ENCODE data around the gene RAB3IL1. TPM values are rescaled to one million over a fixed set of nuclear protein-coding genes. Genes with fewer than 3 reads are reported as not detected.

Gene RAB3IL1
- total RNA-seq, 1 experiment from 2014 or later = 18.1 TPM

GRCh38 chr11:61892085-61892370 lies 25.3 kb downstream of the RAB3IL1 start:
- TF ChIP-seq ZFX (IDR thresholded peaks at IDR 0.05) = no peak
- TF ChIP-seq CTCF (IDR thresholded peaks at IDR 0.05 in 2 of 3, conservative IDR thresholded peaks at IDR 0.05 in 1 of 3; ENCODE audit: borderline replicate concordance in 1 of 3, insufficient read depth in 1 of 3, low read depth in 2 of 3, low read length in 2 of 3) = 0 out of 6 replicates have a peak, but pooled peaks of 1 of the 3 experiments have one; percentile 14
- no peaks in the 10 kb centered on the region; the same call in 1 of the 2 replicates for H3K79me2 ChIP-seq (ENCODE audit: insufficient read depth, low read length)
- no TSS peak for BruUV-seq (replicated peaks)
- peak overlapping the region; percentile 45 for H2AFZ ChIP-seq (ENCODE audit: low read depth, low read length, poor library complexity, severe bottlenecking)
- H4K20me1 ChIP-seq (ENCODE audit: insufficient read depth) = no peaks in the 10 kb centered on the region
- peaks cover 21 to 32% of the 10 kb centered on the region in 2 experiments for H3K4me1 ChIP-seq (ENCODE audit: control insufficient read depth in 1 of 2, insufficient read depth in 2 of 2, low read length in 2 of 2)
- no peaks in the 10 kb centered on the region for H3K9me2 ChIP-seq (ENCODE audit: insufficient read depth)
- CTCF ChIA-PET = no interaction called here
- peak overlapping the region; percentile 40 to 73 for H3K4me3 ChIP-seq (replicated peaks in 1 of 2; ENCODE audit: low read depth in 1 of 2, low read length in 2 of 2)
- H3K4me2 ChIP-seq (ENCODE audit: low read length) = peak overlapping the region; percentile 91
- H3K27ac ChIP-seq (ENCODE audit: low read depth, low read length) = peak overlapping the region; percentile 52; the same call in 1 of the 2 replicates
- no peaks in the 10 kb centered on the region for H3K27me3 ChIP-seq (ENCODE audit: insufficient read depth, low read length)
- ATAC-seq (peak; percentile 34), DNase-seq (ENCODE audit: low read depth, low spot score) (no peak)
- H3K36me3 ChIP-seq (ENCODE audit: control insufficient read depth in 1 of 2, insufficient read depth in 2 of 2, low read length in 2 of 2) = no peaks in the 10 kb centered on the region
- RAD21 ChIA-PET (ENCODE audit: low non-redundant PET in 1 of 2, low total read pairs in 2 of 2, uncharacterized antibody in 2 of 2, unreplicated experiment in 2 of 2) = no interaction called here
- POLR2A ChIA-PET = no interaction called here
- H3K9me3 ChIP-seq (ENCODE audit: control insufficient read depth in 1 of 2, insufficient read depth in 1 of 2, low read depth in 1 of 2, low read length in 2 of 2) = peaks cover 0 to under 1% of the 10 kb centered on the region in 2 experiments; a peak in 1 of 4 replicates
- intact Hi-C loops (cut with micrococcal nuclease) = no loop called here
- peak overlapping the region; percentile 41 for H3K9ac ChIP-seq (ENCODE audit: low read length)

- H3K79me2 ChIP-seq (ENCODE audit: insufficient read depth, low read length) = no peaks in the 10 kb centered on the region; the same call in 1 of the 2 replicates
- H3K4me3 ChIP-seq (replicated peaks in 1 of 2; ENCODE audit: low read depth in 1 of 2, low read length in 2 of 2) = peak within 1 kb of the TSS; percentile 73 to 78
- intact Hi-C loops (cut with micrococcal nuclease) = no loop called here
- no peak for TF ChIP-seq TCF7L2 (IDR thresholded peaks at IDR 0.05; ENCODE audit: borderline replicate concordance, extremely low read depth, insufficient read depth, insufficient read length)
- TF ChIP-seq POLR2AphosphoS5 (IDR thresholded peaks at IDR 0.05; ENCODE audit: low read depth, low read length) = peak; percentile 49
- H3K27me3 ChIP-seq (ENCODE audit: insufficient read depth, low read length) = no peaks in the 10 kb centered on the region
- ChIA-PET CTCF (interaction anchor here (1.4 kb wide), 1 partner anchor 217 kb away, joined by 8 read pairs; no protein-coding TSS in a partner anchor), RAD21 (ENCODE audit: low non-redundant PET in 1 of 2, low total read pairs in 2 of 2, uncharacterized antibody in 2 of 2, unreplicated experiment in 2 of 2) (no interaction called here), POLR2A (no interaction called here)
- H3K4me2 ChIP-seq (ENCODE audit: low read length) = peak within 1 kb of the TSS; percentile 91
- peaks cover 21 to 32% of the 10 kb centered on the region in 2 experiments for H3K4me1 ChIP-seq (ENCODE audit: control insufficient read depth in 1 of 2, insufficient read depth in 2 of 2, low read length in 2 of 2)
- H3K36me3 ChIP-seq (ENCODE audit: control insufficient read depth in 1 of 2, insufficient read depth in 2 of 2, low read length in 2 of 2) = peaks cover 0 to under 1% of the 10 kb centered on the region in 2 experiments; a peak in 1 of 4 replicates
- no peaks in the 10 kb centered on the region for H4K20me1 ChIP-seq (ENCODE audit: insufficient read depth)
- BruUV-seq (replicated peaks) = no TSS peak
- H2AFZ ChIP-seq (ENCODE audit: low read depth, low read length, poor library complexity, severe bottlenecking) = peak within 1 kb of the TSS; percentile 45
- no peaks in the 10 kb centered on the region for H3K9me2 ChIP-seq (ENCODE audit: insufficient read depth)
- DNase-seq (ENCODE audit: low read depth, low spot score) (peak; percentile 68), ATAC-seq (peak; percentile 88)
- peak within 1 kb of the TSS; percentile 87 for H3K27ac ChIP-seq (ENCODE audit: low read depth, low read length)
- peak within 1 kb of the TSS; percentile 59 for H3K9ac ChIP-seq (ENCODE audit: low read length)
- H3K9me3 ChIP-seq (ENCODE audit: control insufficient read depth in 1 of 2, insufficient read depth in 1 of 2, low read depth in 1 of 2, low read length in 2 of 2) = peaks cover 0 to 6% of the 10 kb centered on the region in 2 experiments; a peak in 1 of 4 replicates
These were observed 25.9 kb downstream of the RAB3IL1 start, which contains the start of gene FADS3 for GRCh38 chr11:61891331-61892084. Gene FADS3 (minus strand): TSS chr11:61891545. CDS start chr11:61891381, 164 bp downstream.

Data from HCT116 (cell line).